ENCODE measurements around the gene PCED1B.

DNA sequence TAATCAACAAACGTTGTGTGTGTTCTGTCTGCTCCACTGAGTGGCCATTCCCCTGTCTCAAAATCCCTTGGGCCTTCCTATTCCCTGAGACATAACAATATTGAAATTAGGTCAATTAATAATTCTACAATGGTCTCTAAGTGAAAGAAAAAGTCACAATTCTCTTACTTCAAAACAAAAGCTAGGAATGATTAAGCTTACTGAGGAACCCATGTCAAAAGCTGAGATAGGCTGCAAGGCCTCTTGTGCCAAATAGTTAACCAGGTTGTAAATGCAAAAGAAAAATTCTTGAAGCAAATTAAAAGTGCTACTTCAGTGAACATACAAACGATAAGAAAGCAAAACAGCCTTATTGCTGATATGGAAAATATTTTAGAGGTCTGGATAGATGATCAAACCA is 65.3 kb downstream of the PCED1B start:
- no peak for TF ChIP-seq SMAD3 (CRISPR knock-in tag; IDR thresholded peaks at IDR 0.05; ENCODE audit: borderline replicate concordance)
- no peak for TF ChIP-seq SP1 (CRISPR knock-in tag; conservative IDR thresholded peaks at IDR 0.05)
- TF ChIP-seq, protein P1, sequence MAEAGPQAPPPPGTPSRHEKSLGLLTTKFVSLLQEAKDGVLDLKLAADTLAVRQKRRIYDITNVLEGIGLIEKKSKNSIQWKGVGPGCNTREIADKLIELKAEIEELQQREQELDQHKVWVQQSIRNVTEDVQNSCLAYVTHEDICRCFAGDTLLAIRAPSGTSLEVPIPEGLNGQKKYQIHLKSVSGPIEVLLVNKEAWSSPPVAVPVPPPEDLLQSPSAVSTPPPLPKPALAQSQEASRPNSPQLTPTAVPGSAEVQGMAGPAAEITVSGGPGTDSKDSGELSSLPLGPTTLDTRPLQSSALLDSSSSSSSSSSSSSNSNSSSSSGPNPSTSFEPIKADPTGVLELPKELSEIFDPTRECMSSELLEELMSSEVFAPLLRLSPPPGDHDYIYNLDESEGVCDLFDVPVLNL (CRISPR knock-in tag; IDR thresholded peaks at IDR 0.05; ENCODE audit: borderline replicate concordance, low read depth): no peak

All from WTC11 (cell line).